Mesodermal cell (in vitro differentiated cells): ENCODE data around the gene HCAR1.
A peak's percentile ranks its signal among the peaks of the same experiment; 100 is the strongest.

Source experiments
- H3K27ac ChIP-seq: 2 replicates; pipeline ENCODE4 v1.7.0; 2013; ENCODE audit warnings: mild to moderate bottlenecking, low read depth, low read length, moderate library complexity; ENCODE audit not compliant: severe bottlenecking
- H3K36me3 ChIP-seq: 2 replicates; pipeline ENCODE4 v1.7.1; 2013; ENCODE audit warnings: mild to moderate bottlenecking, low read length, moderate library complexity; ENCODE audit not compliant: control insufficient read depth, insufficient read depth
- H3K4me1 ChIP-seq: one replicate; pipeline ENCODE4 v1.7.1; 2013; ENCODE audit warnings: mild to moderate bottlenecking, low read length; ENCODE audit not compliant: insufficient read depth, control insufficient read depth, poor library complexity, severe bottlenecking
- H3K4me3 ChIP-seq: 2 replicates; pipeline ENCODE4 v1.7.0; 2013; ENCODE audit warnings: low read length, control low read depth, mild to moderate bottlenecking; ENCODE audit not compliant: insufficient read depth, poor library complexity, severe bottlenecking; ENCODE audit errors: extremely low read depth
- H3K9me3 ChIP-seq: 2 replicates; pipeline ENCODE4 v1.7.1; 2013; ENCODE audit warnings: mild to moderate bottlenecking, low read length, moderate library complexity; ENCODE audit not compliant: control insufficient read depth
- WGBS, 2 experiments: methylation state at CpG; one replicate each; pipeline ENCODE4 v1.1.5; 2013; ENCODE audit warnings: missing lambda C conversion rate in 2 of 2; ENCODE audit not compliant: insufficient coverage in 2 of 2; 5-methylcytosine and 5-hydroxymethylcytosine counted together

HCAR1 gene

DNA sequence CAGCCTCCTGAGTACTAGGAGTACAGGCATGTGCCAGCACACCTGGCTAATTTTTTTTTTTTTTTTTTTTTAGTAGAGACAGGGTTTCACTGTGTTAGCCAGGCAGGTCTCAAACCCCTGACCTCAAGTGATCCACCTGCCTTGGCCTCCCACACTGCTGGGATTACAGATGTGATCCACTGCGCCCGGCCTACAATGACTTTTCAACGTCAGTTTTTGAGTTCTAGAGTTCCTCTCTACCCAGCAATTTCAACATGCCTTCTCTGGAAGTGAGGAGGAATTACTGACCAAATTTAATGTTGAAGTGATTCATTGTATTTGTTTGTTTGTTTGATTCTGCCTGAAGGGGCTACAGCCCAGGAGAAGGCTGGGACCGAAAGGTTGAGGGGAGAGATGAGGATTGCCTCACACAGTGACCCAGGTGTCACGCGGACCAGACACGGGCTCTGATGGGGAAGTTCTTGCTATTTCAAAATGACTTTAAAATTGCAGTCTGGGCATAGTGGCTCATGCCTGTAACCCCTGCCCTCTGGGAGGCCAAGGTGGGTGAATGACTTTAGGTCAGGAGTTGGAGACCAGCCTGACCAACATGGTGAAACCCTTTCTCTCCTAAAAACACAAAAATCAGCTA lies 13.4 kb upstream of the HCAR1 start:
- WGBS, 2 experiments = 92 to 96% methylated on average over 4 of the region's 7 CpGs
- no peak overlapping the region for H3K4me3 ChIP-seq
- H3K36me3 ChIP-seq = no peaks in the 10 kb centered on the region
- H3K4me1 ChIP-seq = no peaks in the 10 kb centered on the region
- no peaks in the 10 kb centered on the region for H3K9me3 ChIP-seq
- H3K27ac ChIP-seq = no peak overlapping the region

DNA sequence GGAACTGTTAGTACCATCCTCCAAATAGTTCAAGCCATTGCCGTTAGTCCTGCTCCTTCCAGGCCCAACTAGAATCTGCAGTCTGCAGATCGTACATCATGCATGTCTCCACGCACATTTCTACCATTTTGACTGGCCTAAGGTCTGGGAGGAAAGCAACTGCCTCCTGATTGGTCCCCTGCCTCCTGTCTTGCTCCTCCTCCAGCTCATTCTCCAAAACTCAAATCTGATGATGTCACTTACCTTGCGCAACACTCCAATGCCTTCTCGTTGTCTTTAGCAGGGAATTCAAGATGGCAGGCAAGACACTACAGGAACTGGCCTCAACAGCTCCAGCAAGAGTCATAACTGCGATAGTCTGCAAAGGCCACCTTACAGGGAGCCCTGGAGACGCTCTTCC lies 9.7 kb upstream of the HCAR1 start:
- Histone ChIP-seq H3K4me1 (no peaks in the 10 kb centered on the region), H3K27ac (no peak overlapping the region), H3K9me3 (no peaks in the 10 kb centered on the region), H3K4me3 (no peak overlapping the region), H3K36me3 (no peaks in the 10 kb centered on the region)
- WGBS, 2 experiments = 95 to 96% methylated on average over 7 of the region's 7 CpGs

DNA sequence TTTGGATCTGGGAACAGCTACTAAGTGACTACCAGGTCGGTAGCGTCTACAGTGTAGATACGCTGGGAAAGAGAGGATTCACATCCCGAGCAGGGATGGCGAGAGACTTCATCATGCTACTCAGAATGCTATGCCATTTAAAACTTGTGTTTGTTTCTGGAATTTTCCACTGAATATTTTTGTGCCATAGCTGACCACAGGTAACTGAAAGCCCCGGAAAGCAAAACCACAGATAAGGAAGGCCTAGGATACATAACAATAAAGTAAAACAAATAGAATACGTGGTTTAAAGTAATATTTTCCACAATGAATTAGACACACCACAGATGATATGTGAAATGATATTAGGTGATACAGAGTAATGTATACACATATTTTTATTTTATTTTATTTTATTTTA lies 7.9 kb upstream of the HCAR1 start:
- Histone ChIP-seq H3K4me1 (no peaks in the 10 kb centered on the region), H3K9me3 (no peaks in the 10 kb centered on the region), H3K36me3 (no peaks in the 10 kb centered on the region), H3K27ac (no peak overlapping the region), H3K4me3 (no peak overlapping the region)
- 95 to 98% methylated on average over 4 to 5 of the region's 7 CpGs for WGBS, 2 experiments

DNA sequence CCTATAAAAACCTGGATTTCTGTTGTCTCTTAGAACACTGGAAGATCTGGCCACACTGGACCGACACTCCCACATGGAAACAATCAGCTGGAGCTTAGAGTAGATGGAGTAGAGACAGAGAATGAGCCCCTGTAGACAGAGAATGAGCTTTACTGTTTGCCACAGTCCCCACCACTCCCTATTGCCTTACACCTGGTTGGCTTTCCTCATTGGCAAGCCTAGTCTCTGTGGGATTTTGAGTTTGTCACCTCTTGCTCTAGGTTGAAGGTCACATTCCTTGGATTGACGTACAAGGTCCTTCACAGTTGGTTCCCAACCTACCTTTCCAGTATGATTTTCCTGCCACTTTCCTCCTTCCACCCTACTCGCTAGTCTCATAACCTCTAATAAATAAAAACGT lies 2.0 kb upstream of the HCAR1 start:
- 92 to 97% methylated on average over 3 of the region's 4 CpGs for whole genome bisulfite sequencing, 2 experiments
- Histone ChIP-seq H3K9me3 (no peaks in the 10 kb centered on the region), H3K4me3 (no peak overlapping the region), H3K27ac (no peak overlapping the region), H3K36me3 (no peaks in the 10 kb centered on the region), H3K4me1 (peaks cover 9% of the 10 kb centered on the region)

DNA sequence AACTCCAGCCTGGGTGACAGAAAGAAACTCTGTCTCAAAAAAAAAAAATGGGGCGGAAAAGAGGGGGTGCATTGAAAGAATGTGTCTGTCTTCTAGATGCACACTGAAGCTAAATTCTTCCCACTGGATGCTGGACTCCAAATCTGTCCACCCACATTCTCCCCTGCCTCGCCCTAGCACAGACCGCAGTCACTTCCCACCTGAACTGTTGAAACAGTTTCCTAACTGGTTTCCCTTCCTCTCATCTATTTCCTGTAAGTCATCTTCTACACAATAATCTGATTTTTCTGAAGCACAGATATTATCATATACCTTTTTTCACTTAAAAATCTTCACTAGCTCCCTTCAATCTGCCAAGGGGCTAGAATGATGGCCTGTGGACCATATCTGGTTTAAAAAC lies 1.5 kb upstream of the HCAR1 start:
- Histone ChIP-seq H3K27ac (no peak overlapping the region), H3K9me3 (no peaks in the 10 kb centered on the region), H3K4me3 (no peak overlapping the region), H3K4me1 (peaks cover 9% of the 10 kb centered on the region), H3K36me3 (no peaks in the 10 kb centered on the region)
- 93 to 100% methylated on average over 2 of the region's 3 CpGs for WGBS, 2 experiments

DNA sequence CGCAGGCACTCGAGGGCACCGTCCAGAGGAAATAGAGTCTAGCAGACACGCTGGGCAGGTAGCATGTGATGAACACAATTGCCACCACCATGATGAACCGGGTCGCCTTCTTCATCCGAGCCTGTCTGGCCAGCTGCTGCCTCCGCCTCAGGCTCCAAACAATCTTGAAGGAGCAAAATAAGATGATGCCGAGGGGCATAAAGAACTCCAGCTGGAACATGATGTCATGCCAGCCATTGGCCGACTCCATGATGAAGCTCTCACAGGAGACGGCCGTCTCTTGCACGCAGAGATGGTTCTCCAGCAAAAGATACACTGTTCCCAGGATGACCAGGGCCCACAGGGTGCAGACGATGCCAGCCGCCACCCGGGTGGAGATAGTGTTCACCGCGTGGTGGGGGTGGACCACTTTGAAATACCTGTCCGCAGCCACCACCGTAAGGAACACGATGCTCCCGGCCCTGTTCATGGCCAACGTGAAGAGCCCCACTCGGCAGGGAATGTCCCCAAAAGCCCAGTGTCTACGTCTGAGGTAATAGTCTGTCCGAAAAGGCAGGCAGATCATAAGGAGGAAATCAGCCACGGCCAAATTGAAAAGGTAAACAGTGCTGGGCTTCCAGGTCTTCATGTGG lies 945 bp downstream of the HCAR1 start:
- H3K27ac ChIP-seq = no peak overlapping the region
- H3K9me3 ChIP-seq = no peaks in the 10 kb centered on the region
- peaks cover 12% of the 10 kb centered on the region for H3K4me1 ChIP-seq
- WGBS, 2 experiments = 95% methylated on average over 27 of the region's 27 CpGs
- no peak overlapping the region for H3K4me3 ChIP-seq
- no peaks in the 10 kb centered on the region for H3K36me3 ChIP-seq

DNA sequence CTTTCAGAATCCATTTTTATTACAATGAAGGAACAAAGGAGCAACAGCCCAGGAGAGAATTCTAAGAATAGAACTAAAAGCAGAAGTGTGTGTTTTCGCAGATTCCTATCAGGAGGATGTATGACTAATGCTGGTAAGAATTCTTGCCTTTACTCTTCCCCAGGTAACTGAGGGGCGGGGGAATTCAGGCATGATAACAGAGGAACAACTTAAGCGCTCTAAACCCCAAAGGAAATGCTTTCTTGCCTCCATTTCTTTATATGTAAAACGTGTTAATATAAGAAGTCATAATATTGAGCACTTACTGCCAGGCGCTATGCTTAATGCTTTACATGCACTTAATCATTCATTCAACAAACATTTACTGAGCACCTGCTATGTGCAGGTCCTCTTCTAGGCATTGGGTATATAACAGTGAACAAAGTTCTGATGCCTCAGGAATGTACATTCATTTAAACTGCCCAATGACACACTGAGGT lies 4.5 kb downstream of the HCAR1 start:
- Histone ChIP-seq H3K9me3 (no peaks in the 10 kb centered on the region), H3K4me1 (peaks cover 12% of the 10 kb centered on the region), H3K27ac (peak overlapping the region; percentile 50), H3K4me3 (no peak overlapping the region), H3K36me3 (no peaks in the 10 kb centered on the region)
- 29 to 33% methylated on average over 1 of the region's 5 CpGs for WGBS, 2 experiments

DNA sequence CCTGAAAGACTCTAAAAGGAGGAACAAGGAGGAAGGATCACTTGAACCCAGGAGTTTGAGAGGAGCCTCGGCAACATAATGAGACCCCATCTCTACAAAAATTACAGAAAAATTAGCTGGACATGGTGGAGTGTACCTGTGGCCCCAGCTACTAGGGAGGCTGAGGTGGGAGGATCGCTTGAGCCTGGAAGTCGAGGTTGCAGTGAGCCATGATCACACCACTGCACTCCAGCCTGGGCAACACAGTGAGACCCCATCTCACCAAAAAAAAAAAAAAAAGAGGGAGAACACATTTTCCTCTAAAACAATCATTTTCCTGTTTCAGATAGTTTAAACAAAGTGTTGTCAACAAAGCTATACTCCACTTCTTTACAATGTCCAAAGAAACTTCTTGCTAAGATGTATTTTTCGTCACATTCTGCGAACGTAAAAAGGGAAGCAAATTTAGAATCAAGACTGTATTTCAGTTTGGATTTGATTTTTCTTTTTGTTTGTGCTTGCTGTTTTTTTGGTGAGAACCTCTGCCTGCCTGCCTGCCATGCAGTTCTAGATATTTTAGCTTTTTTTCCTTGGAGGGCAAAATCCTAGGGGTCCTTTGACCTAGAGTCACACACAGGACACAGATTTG lies 5.1 kb downstream of the HCAR1 start:
- Histone ChIP-seq H3K27ac (peak overlapping the region; percentile 50), H3K36me3 (no peaks in the 10 kb centered on the region), H3K4me1 (peaks cover 8% of the 10 kb centered on the region), H3K4me3 (no peak overlapping the region), H3K9me3 (no peaks in the 10 kb centered on the region)
- WGBS, 2 experiments = 87 to 93% methylated on average over 3 to 4 of the region's 6 CpGs

DNA sequence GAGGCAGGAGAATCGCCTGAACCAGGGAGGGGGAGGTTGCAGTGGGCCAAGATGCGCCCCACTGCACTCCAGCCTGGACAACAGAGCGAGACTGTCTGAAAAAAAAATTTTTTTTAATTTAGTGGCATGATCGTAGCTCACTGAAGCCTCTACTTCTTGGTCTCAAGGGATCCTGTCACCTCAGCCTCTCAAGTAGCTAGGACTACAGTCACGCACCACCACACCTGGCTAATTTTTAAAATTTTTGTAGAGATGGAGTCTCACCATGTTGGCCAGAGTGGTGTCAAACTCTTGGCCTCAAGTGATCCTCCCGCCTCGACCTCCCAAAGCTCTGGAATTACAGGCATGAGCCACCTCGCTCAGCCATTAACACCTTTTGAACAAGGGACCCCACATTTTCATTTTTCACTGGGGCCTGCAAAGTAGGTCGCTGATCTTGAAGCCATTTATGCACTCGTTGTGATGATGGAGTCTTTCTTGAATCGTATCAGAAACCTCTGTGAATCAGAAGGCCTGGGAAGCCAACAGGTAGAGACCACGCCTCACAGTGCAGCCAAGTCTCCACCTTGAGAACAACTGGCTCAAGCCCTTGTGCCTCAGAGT lies 5.9 kb downstream of the HCAR1 start:
- H3K27ac ChIP-seq = no peak overlapping the region
- no peaks in the 10 kb centered on the region for H3K36me3 ChIP-seq
- no peak overlapping the region for H3K4me3 ChIP-seq
- 92 to 94% methylated on average over 10 of the region's 12 CpGs for WGBS, 2 experiments
- H3K4me1 ChIP-seq = peaks cover 4% of the 10 kb centered on the region
- H3K9me3 ChIP-seq = no peaks in the 10 kb centered on the region

DNA sequence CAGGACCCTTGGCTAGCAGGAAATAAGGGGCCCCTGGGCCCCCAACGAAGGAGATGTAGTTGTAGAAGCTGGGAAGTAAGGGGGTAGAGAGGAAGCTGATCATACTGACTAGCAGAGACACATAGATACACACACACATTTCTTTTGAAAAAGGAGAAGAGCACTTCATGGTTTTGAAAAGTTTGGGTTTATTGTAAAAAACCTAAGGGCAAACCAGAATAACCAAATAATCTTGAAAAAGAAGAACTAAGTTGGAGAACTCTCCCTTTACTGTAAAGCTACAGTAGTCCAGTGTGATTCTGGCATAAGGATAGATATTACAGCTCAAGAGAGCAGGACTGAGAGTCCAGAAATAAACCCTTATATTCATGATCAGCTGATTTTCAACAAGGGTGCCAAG lies 8.3 kb downstream of the HCAR1 start:
- no peak overlapping the region for H3K4me3 ChIP-seq
- WGBS, 2 experiments = no CpG with 5 or more reads among the region's 1 CpG
- H3K27ac ChIP-seq = no peak overlapping the region
- peaks cover 4% of the 10 kb centered on the region for H3K4me1 ChIP-seq
- H3K9me3 ChIP-seq = no peaks in the 10 kb centered on the region
- H3K36me3 ChIP-seq = no peaks in the 10 kb centered on the region
